ENCODE results near the gene SKIC8.

DNA sequence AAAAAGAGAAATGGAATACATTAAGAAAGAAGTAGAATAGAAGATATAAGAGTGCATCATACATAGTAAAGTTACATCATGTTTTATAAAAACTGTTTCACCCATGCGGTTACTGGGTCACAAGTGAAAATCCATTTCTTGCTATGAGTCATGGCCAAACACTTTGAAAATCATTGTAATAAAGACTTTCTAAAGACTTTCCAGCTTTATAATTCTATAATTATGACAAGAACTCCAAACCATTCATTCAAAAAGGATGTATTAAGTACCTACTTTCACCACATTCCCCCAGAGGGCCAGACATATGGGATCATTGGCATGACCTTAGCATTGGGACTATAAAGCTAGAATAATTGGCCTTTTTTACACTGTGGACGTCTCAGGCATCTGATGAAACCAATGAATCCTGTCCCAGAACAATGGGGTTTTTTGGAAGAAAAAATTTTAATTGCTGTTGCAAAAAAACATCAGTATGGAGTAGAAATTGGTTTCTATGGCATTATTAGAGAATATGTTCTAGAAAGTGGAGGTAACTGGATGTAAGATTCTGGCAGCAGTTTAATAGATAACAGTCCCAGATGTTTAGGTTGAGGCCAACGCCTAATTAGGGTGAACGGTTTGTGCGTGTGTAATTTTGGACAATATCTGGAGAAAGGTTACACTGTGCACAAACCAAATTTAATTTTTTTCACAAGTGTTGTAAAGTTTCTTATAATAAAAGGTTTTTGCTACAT lies 3.3 kb upstream of the SKIC8 start:
- TF ChIP-seq, protein P1, sequence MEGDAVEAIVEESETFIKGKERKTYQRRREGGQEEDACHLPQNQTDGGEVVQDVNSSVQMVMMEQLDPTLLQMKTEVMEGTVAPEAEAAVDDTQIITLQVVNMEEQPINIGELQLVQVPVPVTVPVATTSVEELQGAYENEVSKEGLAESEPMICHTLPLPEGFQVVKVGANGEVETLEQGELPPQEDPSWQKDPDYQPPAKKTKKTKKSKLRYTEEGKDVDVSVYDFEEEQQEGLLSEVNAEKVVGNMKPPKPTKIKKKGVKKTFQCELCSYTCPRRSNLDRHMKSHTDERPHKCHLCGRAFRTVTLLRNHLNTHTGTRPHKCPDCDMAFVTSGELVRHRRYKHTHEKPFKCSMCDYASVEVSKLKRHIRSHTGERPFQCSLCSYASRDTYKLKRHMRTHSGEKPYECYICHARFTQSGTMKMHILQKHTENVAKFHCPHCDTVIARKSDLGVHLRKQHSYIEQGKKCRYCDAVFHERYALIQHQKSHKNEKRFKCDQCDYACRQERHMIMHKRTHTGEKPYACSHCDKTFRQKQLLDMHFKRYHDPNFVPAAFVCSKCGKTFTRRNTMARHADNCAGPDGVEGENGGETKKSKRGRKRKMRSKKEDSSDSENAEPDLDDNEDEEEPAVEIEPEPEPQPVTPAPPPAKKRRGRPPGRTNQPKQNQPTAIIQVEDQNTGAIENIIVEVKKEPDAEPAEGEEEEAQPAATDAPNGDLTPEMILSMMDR (conservative IDR thresholded peaks at IDR 0.05; ENCODE audit: low read depth, low read length), result no peak
- no peak for TF ChIP-seq EZH2 (IDR thresholded peaks at IDR 0.05; ENCODE audit: borderline replicate concordance, low read depth, low read length, poor library complexity, severe bottlenecking)

Measured in A673 (cell line).